ENCODE results near the gene CFAP73. TPM values are rescaled to one million over a fixed set of nuclear protein-coding genes. Genes with fewer than 3 reads are reported as not detected.
"Not testable (repeated sequence)": the region's sequence is repeated elsewhere in the genome, so short reads cannot be mapped to it uniquely, and the experiment has no call there.

The CFAP73 gene
- total RNA-seq, 1 experiment from 2014 or later, result 0.34 TPM

DNA sequence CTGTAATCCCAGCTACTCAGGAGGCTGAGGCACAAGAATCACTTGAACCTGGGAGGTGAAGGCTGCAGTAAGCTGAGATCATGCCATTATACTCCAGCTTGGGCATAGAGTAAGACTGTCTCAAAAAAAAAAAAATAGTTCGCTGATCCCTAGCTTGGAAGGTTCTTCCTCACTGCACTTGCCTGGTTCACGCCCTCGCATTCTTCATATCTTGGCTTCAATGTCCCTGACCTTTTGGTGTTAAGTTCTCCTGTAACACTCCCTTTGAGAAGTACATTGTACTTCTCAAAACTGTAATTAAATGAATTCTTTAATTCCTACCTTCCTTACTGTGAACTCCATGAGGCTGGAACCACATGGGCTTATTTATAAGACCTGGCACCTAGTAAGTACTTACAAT, 55.3 kb downstream of the CFAP73 start:
- TF ChIP-seq, protein P1, sequence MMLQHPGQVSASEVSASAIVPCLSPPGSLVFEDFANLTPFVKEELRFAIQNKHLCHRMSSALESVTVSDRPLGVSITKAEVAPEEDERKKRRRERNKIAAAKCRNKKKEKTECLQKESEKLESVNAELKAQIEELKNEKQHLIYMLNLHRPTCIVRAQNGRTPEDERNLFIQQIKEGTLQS (IDR thresholded peaks at IDR 0.05), result no peak
- TF ChIP-seq POLR2A (IDR thresholded peaks at IDR 0.05; ENCODE audit: borderline replicate concordance, extremely low read depth, insufficient read depth, insufficient read length) (no peak), FOSL1 (IDR thresholded peaks at IDR 0.05; ENCODE audit: low read depth) (no peak), ZNF274 (IDR thresholded peaks at IDR 0.05; ENCODE audit: low read depth, low read length) (no peak), TCF7L2 (IDR thresholded peaks at IDR 0.05; ENCODE audit: borderline replicate concordance, extremely low read depth, insufficient read depth, insufficient read length) (no peak), EZH2phosphoT487 (IDR thresholded peaks at IDR 0.05; ENCODE audit: borderline replicate concordance) (no peak), YY1 (IDR thresholded peaks at IDR 0.05; ENCODE audit: extremely low read depth, insufficient replicate concordance, low read depth, low read length) (no peak), SRF (IDR thresholded peaks at IDR 0.05; ENCODE audit: low read depth) (no peak)
- TF ChIP-seq, protein P2, sequence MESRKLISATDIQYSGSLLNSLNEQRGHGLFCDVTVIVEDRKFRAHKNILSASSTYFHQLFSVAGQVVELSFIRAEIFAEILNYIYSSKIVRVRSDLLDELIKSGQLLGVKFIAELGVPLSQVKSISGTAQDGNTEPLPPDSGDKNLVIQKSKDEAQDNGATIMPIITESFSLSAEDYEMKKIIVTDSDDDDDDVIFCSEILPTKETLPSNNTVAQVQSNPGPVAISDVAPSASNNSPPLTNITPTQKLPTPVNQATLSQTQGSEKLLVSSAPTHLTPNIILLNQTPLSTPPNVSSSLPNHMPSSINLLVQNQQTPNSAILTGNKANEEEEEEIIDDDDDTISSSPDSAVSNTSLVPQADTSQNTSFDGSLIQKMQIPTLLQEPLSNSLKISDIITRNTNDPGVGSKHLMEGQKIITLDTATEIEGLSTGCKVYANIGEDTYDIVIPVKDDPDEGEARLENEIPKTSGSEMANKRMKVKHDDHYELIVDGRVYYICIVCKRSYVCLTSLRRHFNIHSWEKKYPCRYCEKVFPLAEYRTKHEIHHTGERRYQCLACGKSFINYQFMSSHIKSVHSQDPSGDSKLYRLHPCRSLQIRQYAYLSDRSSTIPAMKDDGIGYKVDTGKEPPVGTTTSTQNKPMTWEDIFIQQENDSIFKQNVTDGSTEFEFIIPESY (IDR thresholded peaks at IDR 0.05; ENCODE audit: extremely low read depth, insufficient replicate concordance, low read length), result no peak
- TF ChIP-seq, protein P3, sequence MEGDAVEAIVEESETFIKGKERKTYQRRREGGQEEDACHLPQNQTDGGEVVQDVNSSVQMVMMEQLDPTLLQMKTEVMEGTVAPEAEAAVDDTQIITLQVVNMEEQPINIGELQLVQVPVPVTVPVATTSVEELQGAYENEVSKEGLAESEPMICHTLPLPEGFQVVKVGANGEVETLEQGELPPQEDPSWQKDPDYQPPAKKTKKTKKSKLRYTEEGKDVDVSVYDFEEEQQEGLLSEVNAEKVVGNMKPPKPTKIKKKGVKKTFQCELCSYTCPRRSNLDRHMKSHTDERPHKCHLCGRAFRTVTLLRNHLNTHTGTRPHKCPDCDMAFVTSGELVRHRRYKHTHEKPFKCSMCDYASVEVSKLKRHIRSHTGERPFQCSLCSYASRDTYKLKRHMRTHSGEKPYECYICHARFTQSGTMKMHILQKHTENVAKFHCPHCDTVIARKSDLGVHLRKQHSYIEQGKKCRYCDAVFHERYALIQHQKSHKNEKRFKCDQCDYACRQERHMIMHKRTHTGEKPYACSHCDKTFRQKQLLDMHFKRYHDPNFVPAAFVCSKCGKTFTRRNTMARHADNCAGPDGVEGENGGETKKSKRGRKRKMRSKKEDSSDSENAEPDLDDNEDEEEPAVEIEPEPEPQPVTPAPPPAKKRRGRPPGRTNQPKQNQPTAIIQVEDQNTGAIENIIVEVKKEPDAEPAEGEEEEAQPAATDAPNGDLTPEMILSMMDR (IDR thresholded peaks at IDR 0.05 in 2 of 3, conservative IDR thresholded peaks at IDR 0.05 in 1 of 3; ENCODE audit: borderline replicate concordance in 1 of 3, insufficient read depth in 1 of 3, low read depth in 2 of 3, low read length in 2 of 3), result no peak
- Histone ChIP-seq H3K4me2 (ENCODE audit: low read length) (peak overlapping the region; percentile 6; the same call in 1 of the 2 replicates), H2AFZ (ENCODE audit: low read depth, low read length, poor library complexity, severe bottlenecking) (no peak overlapping the region), H3K27ac (ENCODE audit: low read depth, low read length) (peak overlapping the region; percentile 40), H3K9ac (ENCODE audit: low read length) (no peak overlapping the region), H3K27me3 (ENCODE audit: insufficient read depth, low read length) (no peaks in the 10 kb centered on the region), H3K9me2 (ENCODE audit: insufficient read depth) (no peaks in the 10 kb centered on the region), H3K9me3 (ENCODE audit: control insufficient read depth in 1 of 2, insufficient read depth in 1 of 2, low read depth in 1 of 2, low read length in 2 of 2) (no peaks in the 10 kb centered on the region), H3K79me2 (ENCODE audit: insufficient read depth, low read length) (no peaks in the 10 kb centered on the region), H3K36me3 (ENCODE audit: control insufficient read depth in 1 of 2, insufficient read depth in 2 of 2, low read length in 2 of 2) (no peaks in the 10 kb centered on the region), H3K4me1 (ENCODE audit: control insufficient read depth in 1 of 2, insufficient read depth in 2 of 2, low read length in 2 of 2) (peaks cover 18 to 24% of the 10 kb centered on the region in 2 experiments), H3K4me3 (replicated peaks in 1 of 2; ENCODE audit: low read depth in 1 of 2, low read length in 2 of 2) (no peak overlapping the region), H4K20me1 (ENCODE audit: insufficient read depth) (no peaks in the 10 kb centered on the region)
- ChIA-PET RAD21 (ENCODE audit: low non-redundant PET in 1 of 2, low total read pairs in 2 of 2, uncharacterized antibody in 2 of 2, unreplicated experiment in 2 of 2) (no interaction called here), POLR2A (interaction anchor here (1.1 kb wide), 1 partner anchor 19 kb away, joined by 3 read pairs; the partner anchor contains the start of genes DDX54 and RITA1), CTCF (interaction anchor here (0.7 to 1.5 kb wide), 4 partner anchors 9 to 221 kb away, joined by 3 to 4 read pairs (median 3); no protein-coding TSS in a partner anchor)
- no peak for ATAC-seq
- intact Hi-C loops (cut with micrococcal nuclease), result no loop called here
- no TSS peak for BruUV-seq (replicated peaks)
- DNase-seq (ENCODE audit: low read depth, low spot score), result no peak

DNA sequence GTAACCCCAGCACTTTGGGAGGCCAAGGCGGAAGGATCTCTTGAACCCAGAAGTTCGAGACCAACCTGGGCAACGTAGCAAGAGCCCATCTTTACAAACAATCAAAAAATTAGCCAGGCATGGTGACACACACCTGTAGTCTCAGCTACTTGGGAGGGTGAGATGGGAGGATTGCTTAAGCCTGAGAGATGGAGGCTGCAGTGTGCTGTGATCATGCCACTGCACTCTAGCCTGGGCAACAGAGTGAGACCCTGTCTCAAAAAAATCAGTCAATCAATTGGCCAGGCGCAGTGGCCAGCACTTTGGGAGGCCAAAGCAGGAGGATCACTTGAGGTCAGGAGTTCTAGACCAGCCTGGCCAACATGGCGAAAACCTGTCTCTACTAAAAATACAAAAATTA, 57.3 kb downstream of the CFAP73 start:
- H3K27me3 ChIP-seq (ENCODE audit: insufficient read depth, low read length); H3K9me2 ChIP-seq (ENCODE audit: insufficient read depth); H3K36me3 ChIP-seq (ENCODE audit: control insufficient read depth in 1 of 2, insufficient read depth in 2 of 2, low read length in 2 of 2); H3K4me3 ChIP-seq (replicated peaks in 1 of 2; ENCODE audit: low read depth in 1 of 2, low read length in 2 of 2); RAD21 ChIA-PET (ENCODE audit: low non-redundant PET in 1 of 2, low total read pairs in 2 of 2, uncharacterized antibody in 2 of 2, unreplicated experiment in 2 of 2); H3K9ac ChIP-seq (ENCODE audit: low read length); BruUV-seq (replicated peaks); H3K79me2 ChIP-seq (ENCODE audit: insufficient read depth, low read length); CTCF ChIA-PET; H2AFZ ChIP-seq (ENCODE audit: low read depth, low read length, poor library complexity, severe bottlenecking); ATAC-seq; DNase-seq (ENCODE audit: low read depth, low spot score); H3K4me2 ChIP-seq (ENCODE audit: low read length); intact Hi-C loops (cut with micrococcal nuclease); POLR2A ChIA-PET; H3K9me3 ChIP-seq (ENCODE audit: control insufficient read depth in 1 of 2, insufficient read depth in 1 of 2, low read depth in 1 of 2, low read length in 2 of 2); H4K20me1 ChIP-seq (ENCODE audit: insufficient read depth): not testable (repeated sequence)
- Histone ChIP-seq H3K27ac (ENCODE audit: low read depth, low read length) (peak overlapping the region; percentile 34; the same call in 1 of the 2 replicates), H3K4me1 (ENCODE audit: control insufficient read depth in 1 of 2, insufficient read depth in 2 of 2, low read length in 2 of 2) (peaks cover 18 to 24% of the 10 kb centered on the region in 2 experiments)

All from HCT116 (cell line).